DMS53 (cell line): Measurements from ENCODE around the gene VPS11.

Source experiments
- DNase-seq: peaks from one replicate; lab custom pipeline; 2025; lab: John Stamatoyannopoulos, UW

Gene VPS11

GRCh38 chr11:119081682-119082260, 14.2 kb downstream of the VPS11 start:
- DNase-seq = no peak

- DNase-seq = peak; percentile 97
These were observed 17.2 kb downstream of the VPS11 start, which contains the start of gene HMBS for GRCh38 chr11:119084663-119085436. TSS of gene HMBS (plus strand) at chr11:119084881. CDS start at chr11:119085034, 153 bp downstream.

- DNase-seq = peak; percentile 56
These were observed 17.8 kb downstream of the VPS11 start for GRCh38 chr11:119085437-119085847.

GRCh38 chr11:119087123-119087522, 19.5 kb downstream of the VPS11 start:
- no peak for DNase-seq

- DNase-seq = peak; percentile 77
These were observed 20.2 kb downstream of the VPS11 start for GRCh38 chr11:119087747-119088241.

- DNase-seq = no peak
These were observed 20.8 kb downstream of the VPS11 start for GRCh38 chr11:119088406-119088805.

GRCh38 chr11:119089319-119089718, 21.7 kb downstream of the VPS11 start:
- no peak for DNase-seq

- no peak for DNase-seq
These were observed 23.6 kb downstream of the VPS11 start for GRCh38 chr11:119091178-119091577.

GRCh38 chr11:119091966-119092879, 24.6 kb downstream of the VPS11 start:
- peak; percentile 39 for DNase-seq

- DNase-seq = peak; percentile 40
These were observed 25.5 kb downstream of the VPS11 start for GRCh38 chr11:119092880-119093842.

- DNase-seq = peak; percentile 71
These were observed 26.6 kb downstream of the VPS11 start for GRCh38 chr11:119093942-119094815.

GRCh38 chr11:119094816-119095065, 27.1 kb downstream of the VPS11 start:
- DNase-seq = peak; percentile 90

- peak; percentile 100 for DNase-seq
These were observed 27.7 kb downstream of the VPS11 start for GRCh38 chr11:119095066-119095880.

GRCh38 chr11:119099711-119100110, 32.1 kb downstream of the VPS11 start:
- no peak for DNase-seq

- peak; percentile 67 for DNase-seq
These were observed 32.8 kb downstream of the VPS11 start for GRCh38 chr11:119100246-119100970.

- peak; percentile 83 for DNase-seq
These were observed 33.6 kb downstream of the VPS11 start for GRCh38 chr11:119100994-119101758.

- peak; percentile 99 for DNase-seq
These were observed 34.3 kb downstream of the VPS11 start, which contains the start of gene DPAGT1 for GRCh38 chr11:119101759-119102423. TSS of gene DPAGT1 (minus strand) at chr11:119101853. CDS start at chr11:119101655, 198 bp downstream.
